NB4 (cell line): ENCODE measurements around the gene DGKG.

ENCODE experiments used
- CTCF ChIP-seq: IDR thresholded peaks from one replicate; pipeline ENCODE4 v1.5.1; 2012; ENCODE audit warnings: low read depth, low read length
- MAX ChIP-seq: IDR thresholded peaks from 2 replicates; pipeline ENCODE4 v1.6.1; 2011; ENCODE audit warnings: low read depth, low read length
- MYC ChIP-seq: IDR thresholded peaks from 2 replicates; pipeline ENCODE4 v1.6.1; 2011; ENCODE audit warnings: low read depth, low read length
- POLR2A ChIP-seq: IDR thresholded peaks from 2 replicates; pipeline ENCODE4 v1.6.1; 2011; ENCODE audit warnings: mild to moderate bottlenecking; ENCODE audit not compliant: insufficient read length; ENCODE audit errors: extremely low read depth

GRCh38 chr3:186138272-186138981, 223.6 kb downstream of the DGKG start:
- TF ChIP-seq POLR2A: no peak
- no peak for TF ChIP-seq CTCF
- no peak for TF ChIP-seq MAX
- no peak for TF ChIP-seq MYC
